Endothelial cell of umbilical vein (primary cell): ENCODE results near the gene RPL6. TPM values are rescaled to one million over a fixed set of nuclear protein-coding genes. Genes with fewer than 3 reads are reported as not detected.

ENCODE experiments used
- BruUV-seq: library from RNA; stranded (reverse); fragments of 400-500 nt; replicated peaks from 2 replicates; lab custom pipeline; 2021; lab: Mats Ljungman, UMichigan
- CTCF ChIA-PET: fragments of 300-600, 350-600 bp; sonication (Branson Sonifier 250); formaldehyde crosslinking; loops from one replicate; lab custom pipeline; 2021; ENCODE audit warnings: antibody characterized with exemption, inconsistent platforms; lab: Charles Lee
- POLR2A ChIA-PET: fragments of 300-600, 350-600 bp; sonication (Branson Sonifier 250); formaldehyde crosslinking; loops from one replicate; lab custom pipeline; 2021; ENCODE audit warnings: antibody characterized with exemption, inconsistent platforms; lab: Charles Lee
- DNase-seq: peaks from one replicate; pipeline ENCODE4 v3.0.0-alpha.2; 2011; ENCODE audit warnings: low read depth, low spot score
- FAIRE-seq: peaks from 2 replicates; lab custom pipeline; 2011; peaks lifted over from hg19 to GRCh38; lab: Jason Lieb, UNC
- H2AFZ ChIP-seq: 2 replicates; pipeline ENCODE4 v1.6.0; 2012; ENCODE audit warnings: low read depth, low read length, control low read depth, inconsistent platforms
- H3K27ac ChIP-seq: 2 replicates; pipeline ENCODE4 v1.5.1; 2011; ENCODE audit warnings: low read depth, mild to moderate bottlenecking, control low read depth, low read length, moderate library complexity; ENCODE audit not compliant: insufficient read depth
- H3K27me3 ChIP-seq, 2 experiments: 2 replicates each; pipeline versions ENCODE4 v1.6.0 to v1.6.1; 2011; ENCODE audit warnings: low read length in 2 of 2, mixed read lengths in 1 of 2; ENCODE audit not compliant: control insufficient read depth in 2 of 2, insufficient read depth in 2 of 2
- H3K36me3 ChIP-seq, 2 experiments: 2 replicates in 1 of 2; 3 replicates in 1 of 2; pipeline ENCODE4 v1.5.1; 2011; ENCODE audit warnings: low read length in 2 of 2, mild to moderate bottlenecking in 1 of 2, moderate library complexity in 1 of 2; ENCODE audit not compliant: control insufficient read depth in 2 of 2, insufficient read depth in 2 of 2; ENCODE audit errors: extremely low read depth in 1 of 2
- H3K4me1 ChIP-seq: 3 replicates; pipeline ENCODE4 v1.5.1; 2011; ENCODE audit warnings: mild to moderate bottlenecking, low read length; ENCODE audit not compliant: control insufficient read depth, insufficient read depth; ENCODE audit errors: extremely low read depth
- H3K4me2 ChIP-seq: 2 replicates; pipeline ENCODE4 v1.6.1; 2011; ENCODE audit warnings: low read length, control low read depth, mixed read lengths; ENCODE audit not compliant: insufficient read depth
- H3K4me3 ChIP-seq, 3 experiments: fragments of 200-600 bp in 1 of 3; sonication (generic), shearing (Covaris generic) in 1 of 3; replicated peaks in 1 of 3; 2 replicates each; pipeline ENCODE4 v1.5.1; 2011 to 2016; ENCODE audit warnings: control low read depth in 3 of 3, low read length in 3 of 3, mild to moderate bottlenecking in 2 of 3, inconsistent platforms in 1 of 3, low read depth in 1 of 3, moderate library complexity in 1 of 3; ENCODE audit not compliant: insufficient read depth in 1 of 3
- H3K79me2 ChIP-seq: 2 replicates; pipeline ENCODE4 v1.6.0; 2012; ENCODE audit warnings: low read length, inconsistent platforms; ENCODE audit not compliant: control insufficient read depth, insufficient read depth
- H3K9ac ChIP-seq: replicated peaks from 2 replicates; pipeline ENCODE3; 2011; ENCODE audit warnings: low read length, control low read depth; ENCODE audit not compliant: insufficient read depth; ENCODE audit errors: extremely low read depth
- H3K9me1 ChIP-seq: replicated peaks from 3 replicates; pipeline ENCODE4 v1.6.0; 2011; ENCODE audit warnings: mild to moderate bottlenecking, low read length; ENCODE audit not compliant: control insufficient read depth, insufficient read depth; ENCODE audit errors: extremely low read depth
- H3K9me3 ChIP-seq: replicated peaks from 2 replicates; pipeline ENCODE4 v1.5.1; 2012; ENCODE audit warnings: low read length, inconsistent platforms; ENCODE audit not compliant: control insufficient read depth, insufficient read depth
- H4K20me1 ChIP-seq: replicated peaks from 2 replicates; pipeline ENCODE3; 2011; ENCODE audit warnings: mild to moderate bottlenecking, low read length; ENCODE audit not compliant: control insufficient read depth, insufficient read depth; ENCODE audit errors: extremely low read depth
- CTCF ChIP-seq, 2 donors: IDR thresholded peaks; 1 replicate in 1 of 2; 2 replicates in 1 of 2; pipeline ENCODE4 v1.5.1; 2011; ENCODE audit warnings: low read length in 2 of 2, mild to moderate bottlenecking in 2 of 2, moderate library complexity in 2 of 2, control low read depth in 1 of 2, inconsistent platforms in 1 of 2, low read depth in 1 of 2; ENCODE audit not compliant: insufficient read depth in 1 of 2; ENCODE audit errors: extremely low read depth in 1 of 2
- EZH2 ChIP-seq: IDR thresholded peaks from 2 replicates; pipeline ENCODE4 v1.6.1; 2012; ENCODE audit warnings: borderline replicate concordance, low read depth, mild to moderate bottlenecking, moderate library complexity, low read length, inconsistent platforms; ENCODE audit not compliant: severe bottlenecking
- FOS ChIP-seq: IDR thresholded peaks from 2 replicates; pipeline ENCODE4 v1.6.1; 2011; ENCODE audit warnings: mild to moderate bottlenecking, low read length, moderate library complexity, borderline replicate concordance; ENCODE audit not compliant: insufficient read depth
- GATA2 ChIP-seq: IDR thresholded peaks from 2 replicates; pipeline ENCODE4 v1.7.0; 2011; ENCODE audit warnings: low read depth, mild to moderate bottlenecking, moderate library complexity, mixed read lengths, low read length; ENCODE audit not compliant: insufficient read length, insufficient read depth
- JUN ChIP-seq: IDR thresholded peaks from 2 replicates; pipeline ENCODE4 v1.6.1; 2011; ENCODE audit warnings: borderline replicate concordance, low read depth; ENCODE audit not compliant: insufficient read length, insufficient read depth
- MAX ChIP-seq: IDR thresholded peaks from 2 replicates; pipeline ENCODE4 v1.6.1; 2011; ENCODE audit not compliant: insufficient read depth, insufficient read length
- MYC ChIP-seq: IDR thresholded peaks from one replicate; pipeline ENCODE4 v1.6.1; 2011; ENCODE audit warnings: mild to moderate bottlenecking, low read depth, low read length
- POLR2A ChIP-seq: IDR thresholded peaks from 2 replicates; pipeline ENCODE4 v1.6.1; 2012; ENCODE audit warnings: low read depth, mild to moderate bottlenecking, control low read depth, low read length
- POLR2AphosphoS5 ChIP-seq: IDR thresholded peaks from 2 replicates; pipeline ENCODE4 v1.6.1; 2012; ENCODE audit warnings: low read depth, mild to moderate bottlenecking, control low read depth, low read length, moderate library complexity; ENCODE audit not compliant: insufficient read depth
- dilution Hi-C: fragments of 300-500 bp; cut with MboI; formaldehyde crosslinking; loops from one replicate; pipeline ENCODE4 v1.15.0; 2019; ENCODE audit warnings: low sequenced_read_pairs; ENCODE audit not compliant: extremely low pct_ligation_motif_present
- intact Hi-C: fragments of 100-400 bp; cut with micrococcal nuclease; formaldehyde crosslinking; loops from one replicate; pipeline ENCODE4 v1.10.0; 2022
- polyA plus RNA-seq, 4 experiments: library from polyadenylated mRNA; depleted of rRNA in 3 of 4; stranded (reverse) in 3 of 4; unstranded in 1 of 4; fragments of >200 nt; gene quantifications; 2 replicates each; pipeline versions ENCODE4 v1.2.1 to v1.2.3, GENCODE V29; 2011 to 2012; ENCODE audit warnings: missing spikeins in 1 of 4
- total RNA-seq: library from RNA; stranded (reverse); gene quantifications from 2 replicates; pipeline ENCODE4 v1.2.3, GENCODE V29; 2021

The RPL6 gene
- total and polyA plus RNA-seq, 2 donors (not counting 3 experiments of a cell fraction or from before 2014, with no cell fraction given), result 998 to 1,385 TPM

GRCh38 chr12:112359290-112359689 is 50.1 kb downstream of the RPL6 start:
- no peak for DNase-seq
- POLR2A ChIA-PET, result no interaction called here
- BruUV-seq, result no TSS peak
- Histone ChIP-seq H3K36me3 (no peaks in the 10 kb centered on the region), H3K4me1 (no peaks in the 10 kb centered on the region), H3K27me3 (no peaks in the 10 kb centered on the region), H4K20me1 (no peaks in the 10 kb centered on the region), H3K9me3 (no peaks in the 10 kb centered on the region), H3K4me2 (no peak overlapping the region), H2AFZ (no peak overlapping the region), H3K9me1 (no peaks in the 10 kb centered on the region), H3K27ac (no peak overlapping the region), H3K9ac (no peak overlapping the region), H3K79me2 (peaks cover 4% of the 10 kb centered on the region), H3K4me3 (no peak overlapping the region)
- FAIRE-seq, result no peak
- dilution Hi-C loops (no loop called here), intact Hi-C loops (no loop called here)
- no peak for TF ChIP-seq CTCF (IDR thresholded peaks at IDR 0.05; ENCODE audit: extremely low read depth in 1 of 2, insufficient read depth in 1 of 2, low read depth in 1 of 2, low read length in 2 of 2)
- TF ChIP-seq MAX, result no peak
- TF ChIP-seq MYC, result no peak
- no peak for TF ChIP-seq POLR2A
- TF ChIP-seq EZH2, result no peak
- TF ChIP-seq FOS, result no peak
- no peak for TF ChIP-seq GATA2
- no peak for TF ChIP-seq JUN
- no peak for TF ChIP-seq POLR2AphosphoS5
- CTCF ChIA-PET, result no interaction called here
